Neural cell (in vitro differentiated cells): ENCODE measurements around the gene GRAMD4. TPM values are rescaled to one million over a fixed set of nuclear protein-coding genes. Genes with fewer than 3 reads are reported as not detected.

Experiments used
- H2AFZ ChIP-seq: fragments of 200-600, 300-800 bp; sonication (generic), shearing (Covaris generic); 2 replicates; pipeline ENCODE4 v1.6.0; 2014; ENCODE audit warnings: low read depth, mild to moderate bottlenecking, antibody characterized with exemption, low read length, moderate library complexity
- H3F3A ChIP-seq: fragments of 200-600 bp; shearing (Covaris generic); 2 replicates; pipeline ENCODE4 v1.6.1; 2016; ENCODE audit warnings: mild to moderate bottlenecking, moderate library complexity, mixed read lengths, antibody characterized with exemption, low read length; ENCODE audit not compliant: insufficient read depth, poor library complexity, severe bottlenecking
- H3K27ac ChIP-seq: fragments of 200-600, 300-800 bp; sonication (generic), shearing (Covaris generic); 2 replicates; pipeline ENCODE4 v1.5.1; 2014; ENCODE audit warnings: mild to moderate bottlenecking, low read length, moderate library complexity
- H3K27me3 ChIP-seq: fragments of 300-800, 200-600 bp; sonication (generic), shearing (Covaris generic); 2 replicates; pipeline ENCODE4 v1.6.0; 2014; ENCODE audit warnings: mild to moderate bottlenecking, low read depth, low read length, moderate library complexity; ENCODE audit not compliant: insufficient read depth
- H3K36me3 ChIP-seq: fragments of 300-800, 200-600 bp; sonication (generic), shearing (Covaris generic); 2 replicates; pipeline ENCODE4 v1.5.1; 2014; ENCODE audit warnings: mild to moderate bottlenecking, antibody characterized with exemption, low read length, moderate library complexity; ENCODE audit not compliant: insufficient read depth
- H3K4me2 ChIP-seq: fragments of 300-800, 200-600 bp; sonication (generic), shearing (Covaris generic); 2 replicates; pipeline ENCODE4 v1.6.0; 2014; ENCODE audit warnings: mild to moderate bottlenecking, low read length
- H3K4me3 ChIP-seq: fragments of 300-800, 200-600 bp; sonication (generic), shearing (Covaris generic); 2 replicates; pipeline ENCODE4 v1.5.1; 2014; ENCODE audit warnings: mild to moderate bottlenecking, low read length, moderate library complexity
- H3K79me2 ChIP-seq: fragments of 200-600 bp; shearing (Covaris generic); replicated peaks from 2 replicates; pipeline ENCODE4 v1.6.0; 2014; ENCODE audit warnings: mild to moderate bottlenecking, low read length, moderate library complexity; ENCODE audit not compliant: insufficient read depth
- H3K9ac ChIP-seq: fragments of 300-800, 200-600 bp; sonication (generic), shearing (Covaris generic); 2 replicates; pipeline ENCODE4 v1.6.1; 2016; ENCODE audit warnings: mild to moderate bottlenecking, low read length, mixed read lengths
- H3K9me2 ChIP-seq: fragments of 200-600 bp; shearing (Covaris generic); 2 replicates; pipeline ENCODE4 v1.6.1; 2016; ENCODE audit warnings: mild to moderate bottlenecking, low read length, mixed read lengths; ENCODE audit not compliant: insufficient read depth
- H3K9me3 ChIP-seq: fragments of 200-600, 300-800 bp; sonication (generic), shearing (Covaris generic); 2 replicates; pipeline ENCODE4 v1.6.1; 2016; ENCODE audit warnings: mild to moderate bottlenecking, mixed run types, low read length, moderate library complexity, mixed read lengths
- H4K20me1 ChIP-seq: fragments of 200-600 bp; shearing (Covaris generic); 2 replicates; pipeline ENCODE4 v1.6.1; 2016; ENCODE audit warnings: mild to moderate bottlenecking, mixed run types; ENCODE audit not compliant: insufficient read depth
- CTCF ChIP-seq: fragments of 450-650 bp; IDR thresholded peaks from 2 replicates; pipeline ENCODE4 v1.5.1; 2014; ENCODE audit warnings: antibody characterized with exemption, mild to moderate bottlenecking, moderate library complexity; ENCODE audit not compliant: poor library complexity, severe bottlenecking
- EP300 ChIP-seq: fragments of 450-650 bp; conservative IDR thresholded peaks from 2 replicates; pipeline ENCODE4 v1.6.1; 2014; ENCODE audit warnings: antibody characterized with exemption, mild to moderate bottlenecking, moderate library complexity; ENCODE audit not compliant: poor library complexity, severe bottlenecking
- EZH2 ChIP-seq: fragments of 200-600, 300-800 bp; shearing (Covaris generic), sonication (generic); IDR thresholded peaks from 2 replicates; pipeline ENCODE4 v1.6.1; 2014; ENCODE audit warnings: antibody characterized with exemption, low read length, borderline replicate concordance, mild to moderate bottlenecking; ENCODE audit not compliant: insufficient read depth, poor library complexity, severe bottlenecking
- MXI1 ChIP-seq: fragments of 450-650 bp; conservative IDR thresholded peaks from 2 replicates; pipeline ENCODE4 v1.6.1; 2014; ENCODE audit warnings: antibody characterized with exemption, mild to moderate bottlenecking; ENCODE audit not compliant: poor library complexity, severe bottlenecking
- POLR2AphosphoS5 ChIP-seq: IDR thresholded peaks from 2 replicates; pipeline ENCODE4 v1.6.1; 2012
- RAD21 ChIP-seq: fragments of 450-650 bp; conservative IDR thresholded peaks from 2 replicates; pipeline ENCODE4 v1.6.1; 2014; ENCODE audit warnings: antibody characterized with exemption, mild to moderate bottlenecking, moderate library complexity
- REST ChIP-seq: IDR thresholded peaks from 2 replicates; pipeline ENCODE4 v1.6.1; 2012; ENCODE audit warnings: borderline replicate concordance
- SMC3 ChIP-seq: fragments of 450-650 bp; conservative IDR thresholded peaks from 2 replicates; pipeline ENCODE4 v1.6.1; 2014; ENCODE audit warnings: antibody characterized with exemption, mild to moderate bottlenecking, moderate library complexity; ENCODE audit not compliant: poor library complexity
- TAF1 ChIP-seq: IDR thresholded peaks from 2 replicates; pipeline ENCODE4 v1.6.1; 2012; ENCODE audit warnings: low read depth
- polyA plus RNA-seq: library from polyadenylated mRNA; depleted of rRNA; stranded (reverse); fragments of >200 nt; gene quantifications from 2 replicates; pipeline ENCODE4 v1.2.3, GENCODE V29; 2014

GRAMD4 gene
- polyA plus RNA-seq, 1 donor from 2014 or later: 35.6 TPM

GRCh38 chr22:46609724-46610201 lies 10.4 kb upstream of the GRAMD4 start:
- Histone ChIP-seq H3K4me3 (no peak overlapping the region), H3F3A (no peaks in the 10 kb centered on the region), H3K79me2 (peaks cover 5% of the 10 kb centered on the region), H3K9me2 (no peaks in the 10 kb centered on the region), H3K27me3 (no peaks in the 10 kb centered on the region), H2AFZ (no peak overlapping the region), H3K9me3 (no peaks in the 10 kb centered on the region), H4K20me1 (no peaks in the 10 kb centered on the region), H3K9ac (no peak overlapping the region), H3K36me3 (no peaks in the 10 kb centered on the region), H3K4me2 (no peak overlapping the region), H3K27ac (no peak overlapping the region)
- TF ChIP-seq EZH2 (no peak), EP300 (no peak), CTCF (no peak), TAF1 (no peak), REST (no peak), RAD21 (no peak), POLR2AphosphoS5 (no peak), SMC3 (no peak), MXI1 (no peak)

GRCh38 chr22:46610356-46610755 lies 9.8 kb upstream of the GRAMD4 start:
- Histone ChIP-seq H2AFZ (no peak overlapping the region), H3K27ac (no peak overlapping the region), H3F3A (no peaks in the 10 kb centered on the region), H3K27me3 (no peaks in the 10 kb centered on the region), H3K4me3 (no peak overlapping the region), H3K79me2 (peaks cover 5% of the 10 kb centered on the region), H3K4me2 (no peak overlapping the region), H3K9me3 (no peaks in the 10 kb centered on the region), H4K20me1 (no peaks in the 10 kb centered on the region), H3K36me3 (no peaks in the 10 kb centered on the region), H3K9me2 (no peaks in the 10 kb centered on the region), H3K9ac (no peak overlapping the region)
- TF ChIP-seq SMC3: no peak
- TF ChIP-seq RAD21: no peak
- TF ChIP-seq REST: no peak
- TF ChIP-seq POLR2AphosphoS5: no peak
- TF ChIP-seq EP300: no peak
- no peak for TF ChIP-seq MXI1
- no peak for TF ChIP-seq EZH2
- TF ChIP-seq CTCF: no peak
- no peak for TF ChIP-seq TAF1
